WTC11 (cell line): ENCODE data around the gene CLSTN2. TPM values are rescaled to one million over a fixed set of nuclear protein-coding genes. Genes with fewer than 3 reads are reported as not detected.
A peak's percentile ranks its signal among the peaks of the same experiment; 100 is the strongest.

Experiments
- ATAC-seq: fragments of 200-7000 bp; cut with Tn5 transposase; 2 replicates; pipeline ENCODE4 v1.10.0; 2021; ENCODE audit warnings: mild to moderate bottlenecking, moderate library complexity
- CTCF ChIA-PET: fragments of 300-600 bp; sonication (Branson Sonifier 250); formaldehyde crosslinking; loops from one replicate; lab custom pipeline; 2021; ENCODE audit warnings: antibody characterized with exemption; lab: Charles Lee
- POLR2A ChIA-PET: fragments of 350-600 bp; sonication (Branson Sonifier 250); formaldehyde crosslinking; loops from one replicate; lab custom pipeline; 2021; ENCODE audit warnings: antibody characterized with exemption; lab: Charles Lee
- DNase-seq: peaks from one replicate; pipeline ENCODE4 v3.0.0; 2021; ENCODE audit warnings: low spot score
- H3K27ac Mint-ChIP-seq: 2 replicates; pipeline ENCODE4 v1.8.0; 2021; ENCODE audit warnings: mixed read lengths
- H3K27me3 Mint-ChIP-seq: 2 replicates; pipeline ENCODE4 v1.8.0; 2021; ENCODE audit warnings: low read depth, mild to moderate bottlenecking, moderate library complexity, mixed read lengths
- H3K36me3 Mint-ChIP-seq: 2 replicates; pipeline ENCODE4 v1.8.0; 2021; ENCODE audit warnings: mixed read lengths
- H3K4me1 Mint-ChIP-seq: 2 replicates; pipeline ENCODE4 v1.8.0; 2022; ENCODE audit warnings: mixed read lengths
- H3K4me3 Mint-ChIP-seq: 2 replicates; pipeline ENCODE4 v1.8.0; 2021; ENCODE audit warnings: mild to moderate bottlenecking, moderate library complexity, mixed read lengths
- H3K9me3 Mint-ChIP-seq: 2 replicates; pipeline ENCODE4 v1.8.0; 2021; ENCODE audit warnings: mixed read lengths
- ATF2 ChIP-seq: sonication (generic); formaldehyde crosslinking; IDR thresholded peaks from 2 replicates; pipeline ENCODE4 v1.8.1; 2022; ENCODE audit warnings: low read depth, missing genetic modification reagents, borderline replicate concordance
- CREB1 ChIP-seq: sonication (generic); formaldehyde crosslinking; IDR thresholded peaks from 2 replicates; pipeline ENCODE4 v1.8.0; 2023; ENCODE audit warnings: mild to moderate bottlenecking, missing genetic modification reagents
- CREM ChIP-seq: sonication (generic); formaldehyde crosslinking; IDR thresholded peaks from 2 replicates; pipeline ENCODE4 v1.8.1; 2022; ENCODE audit warnings: mild to moderate bottlenecking, missing genetic modification reagents, moderate library complexity
- ELF4 ChIP-seq: sonication (generic); formaldehyde crosslinking; IDR thresholded peaks from 2 replicates; pipeline ENCODE4 v1.8.1; 2022; ENCODE audit warnings: low read depth, mild to moderate bottlenecking, moderate library complexity, missing genetic modification reagents
- ETV6 ChIP-seq: sonication (generic); formaldehyde crosslinking; IDR thresholded peaks from 2 replicates; pipeline ENCODE4 v1.8.1; 2022; ENCODE audit warnings: mild to moderate bottlenecking, missing genetic modification reagents
- FOXK1 ChIP-seq: sonication (generic); formaldehyde crosslinking; IDR thresholded peaks from 2 replicates; pipeline ENCODE4 v1.8.0; 2022; ENCODE audit warnings: mild to moderate bottlenecking, moderate library complexity, missing genetic modification reagents
- FOXP1 ChIP-seq: sonication (generic); formaldehyde crosslinking; IDR thresholded peaks from 2 replicates; pipeline ENCODE4 v1.8.0; 2022; ENCODE audit warnings: missing genetic modification reagents, mild to moderate bottlenecking, moderate library complexity, borderline replicate concordance
- GRHL2 ChIP-seq: fragments of 250-450 bp; sonication (Bioruptor Pico); IDR thresholded peaks from 2 replicates; pipeline ENCODE4 v1.8.0; 2022; ENCODE audit warnings: mild to moderate bottlenecking, moderate library complexity; ENCODE audit not compliant: insufficient replicate concordance, severe bottlenecking
- NFE2L1 ChIP-seq: sonication (generic); formaldehyde crosslinking; IDR thresholded peaks from 2 replicates; pipeline ENCODE4 v1.8.1; 2023; ENCODE audit warnings: missing genetic modification reagents
- PRRX2 ChIP-seq: fragments of 250-450 bp; sonication (Bioruptor Pico); IDR thresholded peaks from 2 replicates; pipeline ENCODE4 v1.8.0; 2021; ENCODE audit warnings: mild to moderate bottlenecking
- RELA ChIP-seq: sonication (generic); formaldehyde crosslinking; IDR thresholded peaks from 2 replicates; pipeline ENCODE4 v1.8.1; 2022; ENCODE audit warnings: missing genetic modification reagents, mild to moderate bottlenecking, borderline replicate concordance
- SP1 ChIP-seq: sonication (generic); formaldehyde crosslinking; conservative IDR thresholded peaks from 2 replicates; pipeline ENCODE4 v1.8.1; 2022; ENCODE audit warnings: missing genetic modification reagents
- STAT6 ChIP-seq: sonication (generic); formaldehyde crosslinking; conservative IDR thresholded peaks from 2 replicates; pipeline ENCODE4 v1.8.1; 2023; ENCODE audit warnings: mild to moderate bottlenecking, low read depth, missing genetic modification reagents, moderate library complexity
- ZBTB21 ChIP-seq: sonication (generic); formaldehyde crosslinking; IDR thresholded peaks from 2 replicates; pipeline ENCODE4 v1.8.1; 2023; ENCODE audit warnings: mild to moderate bottlenecking, missing genetic modification reagents, borderline replicate concordance
- ZNF219 ChIP-seq: sonication (generic); formaldehyde crosslinking; IDR thresholded peaks from 2 replicates; pipeline ENCODE4 v1.8.0; 2023; ENCODE audit warnings: missing genetic modification reagents, mild to moderate bottlenecking, borderline replicate concordance
- ZNF263 ChIP-seq: sonication (generic); formaldehyde crosslinking; IDR thresholded peaks from 2 replicates; pipeline ENCODE4 v1.8.1; 2022; ENCODE audit warnings: low read depth, mild to moderate bottlenecking, moderate library complexity, missing genetic modification reagents
- ZNF512 ChIP-seq: sonication (generic); formaldehyde crosslinking; IDR thresholded peaks from 2 replicates; pipeline ENCODE4 v1.8.1; 2022; ENCODE audit warnings: missing genetic modification reagents, borderline replicate concordance
- total RNA-seq: library from RNA; stranded (reverse); gene quantifications from 3 replicates; pipeline ENCODE4 v1.2.3, GENCODE V29; 2021
- TF ChIP-seq, protein P1 (sequence below): sonication (generic); formaldehyde crosslinking; IDR thresholded peaks from 2 replicates; pipeline ENCODE4 v1.8.1; 2023; ENCODE audit warnings: mild to moderate bottlenecking, missing genetic modification reagents, moderate library complexity
- TF ChIP-seq, protein P2 (sequence below): sonication (generic); formaldehyde crosslinking; IDR thresholded peaks from 2 replicates; pipeline ENCODE4 v1.8.1; 2023; ENCODE audit warnings: mild to moderate bottlenecking, missing genetic modification reagents, moderate library complexity
- TF ChIP-seq, protein P3 (sequence below): sonication (generic); formaldehyde crosslinking; IDR thresholded peaks from 2 replicates; pipeline ENCODE4 v1.8.1; 2023; ENCODE audit warnings: mild to moderate bottlenecking, moderate library complexity, missing genetic modification reagents

CLSTN2 gene
- total RNA-seq, 1 experiment from 2014 or later = 0.35 TPM

DNA sequence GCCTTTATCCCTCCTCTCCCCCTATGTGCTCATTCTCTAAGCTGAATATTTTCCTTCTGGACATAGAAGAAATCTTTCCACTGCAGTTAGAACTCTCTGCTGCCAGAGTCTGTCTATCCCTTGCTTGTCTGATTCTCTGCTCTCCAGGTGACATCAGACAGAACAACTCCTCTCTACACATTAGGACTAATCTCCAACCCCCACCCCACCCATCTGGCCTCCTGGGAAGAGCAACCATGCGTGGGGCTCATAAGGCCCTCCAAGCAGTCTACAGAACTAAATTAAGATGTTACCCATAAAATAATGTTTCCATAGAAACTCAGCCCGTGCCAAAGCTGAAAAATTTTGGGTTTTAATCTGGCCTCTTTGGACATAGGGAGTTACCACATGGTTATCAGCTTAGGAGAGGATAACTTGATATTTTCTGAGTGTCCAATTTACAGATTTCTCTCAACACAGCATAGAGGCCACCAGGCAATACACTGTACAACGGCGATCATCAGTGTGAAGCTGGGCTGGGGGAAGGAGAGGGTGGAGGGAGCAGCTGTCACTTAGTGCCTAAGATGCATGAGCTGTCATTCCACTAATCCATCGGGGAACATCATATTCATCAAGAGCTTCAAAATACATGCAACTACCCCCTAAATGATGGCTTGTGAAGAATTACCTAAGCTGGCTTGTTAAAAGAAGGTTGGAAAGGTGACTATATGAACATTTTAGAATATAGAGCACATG lies 199.4 kb downstream of the CLSTN2 start:
- Mint-ChIP-seq H3K4me3 (no peak overlapping the region), H3K36me3 (no peaks in the 10 kb centered on the region), H3K27ac (no peak overlapping the region)
- ATAC-seq = no peak
- POLR2A ChIA-PET = interaction anchor here (0.8 kb wide), 1 partner anchor 46 kb away, joined by 3 read pairs; no protein-coding TSS in a partner anchor
- CTCF ChIA-PET = interaction anchor here (1.2 kb wide), 1 partner anchor 11 kb away, joined by 4 read pairs; no protein-coding TSS in a partner anchor
- no peak for TF ChIP-seq FOXP1
- no peak for TF ChIP-seq CREM
- no peak for TF ChIP-seq ATF2 (CRISPR knock-in tag)
- no peak for TF ChIP-seq GRHL2 (CRISPR knock-in tag)
- no peak for TF ChIP-seq CREB1 (CRISPR knock-in tag)
- TF ChIP-seq RELA (CRISPR knock-in tag) = no peak
- no peak for TF ChIP-seq ETV6 (CRISPR knock-in tag)
- TF ChIP-seq, all 79 proteins: peak for 0
- Mint-ChIP-seq H3K4me1 (peaks cover 21% of the 10 kb centered on the region), H3K27me3 (peaks cover 12% of the 10 kb centered on the region), H3K9me3 (no peaks in the 10 kb centered on the region)
- no peak for DNase-seq

DNA sequence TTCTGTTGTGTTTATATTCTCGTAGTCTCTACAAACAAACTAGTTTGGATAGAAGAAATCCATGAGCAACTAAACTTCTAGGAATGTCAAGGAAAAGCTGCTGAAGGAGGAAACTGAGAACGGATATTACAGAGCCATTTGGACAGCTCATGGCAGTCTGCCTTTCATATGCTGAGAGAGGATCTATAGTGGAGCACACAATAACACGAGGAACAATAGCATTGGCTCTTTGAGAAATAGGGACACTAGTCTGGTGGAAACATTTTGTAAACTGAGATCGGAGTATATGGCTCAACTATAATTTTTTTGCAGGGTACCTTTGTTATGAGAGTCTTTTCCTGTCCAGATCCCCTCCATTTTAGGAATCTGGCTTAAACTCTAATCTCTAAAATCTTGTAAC lies 200.5 kb downstream of the CLSTN2 start:
- Mint-ChIP-seq H3K27me3 (peaks cover 16% of the 10 kb centered on the region), H3K4me1 (peaks cover 27% of the 10 kb centered on the region), H3K36me3 (no peaks in the 10 kb centered on the region), H3K9me3 (no peaks in the 10 kb centered on the region), H3K4me3 (no peak overlapping the region)
- DNase-seq (no peak), ATAC-seq (peak; percentile 50; the same call in 1 of the 2 replicates)
- TF ChIP-seq, protein P1, sequence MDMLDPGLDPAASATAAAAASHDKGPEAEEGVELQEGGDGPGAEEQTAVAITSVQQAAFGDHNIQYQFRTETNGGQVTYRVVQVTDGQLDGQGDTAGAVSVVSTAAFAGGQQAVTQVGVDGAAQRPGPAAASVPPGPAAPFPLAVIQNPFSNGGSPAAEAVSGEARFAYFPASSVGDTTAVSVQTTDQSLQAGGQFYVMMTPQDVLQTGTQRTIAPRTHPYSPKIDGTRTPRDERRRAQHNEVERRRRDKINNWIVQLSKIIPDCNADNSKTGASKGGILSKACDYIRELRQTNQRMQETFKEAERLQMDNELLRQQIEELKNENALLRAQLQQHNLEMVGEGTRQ = no peak
- TF ChIP-seq, all 79 proteins: peak for 0
- H3K27ac Mint-ChIP-seq = no peak overlapping the region
- ChIA-PET POLR2A (no interaction called here), CTCF (interaction anchor here (0.6 to 1.2 kb wide), 2 partner anchors 10 to 162 kb away, joined by 3 to 4 read pairs; no protein-coding TSS in a partner anchor)

GRCh38 chr3:140143367-140144069 lies 208.5 kb downstream of the CLSTN2 start:
- no peak overlapping the region for H3K4me3 Mint-ChIP-seq
- ATAC-seq = no peak
- CTCF ChIA-PET = interaction anchor here (2.0 kb wide), 1 partner anchor 15 kb away, joined by 5 read pairs; no protein-coding TSS in a partner anchor
- no peaks in the 10 kb centered on the region for H3K9me3 Mint-ChIP-seq
- H3K36me3 Mint-ChIP-seq = no peaks in the 10 kb centered on the region
- peaks cover 9% of the 10 kb centered on the region for H3K4me1 Mint-ChIP-seq
- H3K27ac Mint-ChIP-seq = no peak overlapping the region
- H3K27me3 Mint-ChIP-seq = peaks cover 13% of the 10 kb centered on the region
- POLR2A ChIA-PET = no interaction called here
- no peak for DNase-seq
- TF ChIP-seq STAT6 = no peak
- TF ChIP-seq ZNF512 (CRISPR knock-in tag) = no peak
- no peak for TF ChIP-seq ZNF263 (CRISPR knock-in tag)
- no peak for TF ChIP-seq FOXK1
- TF ChIP-seq, protein P2, sequence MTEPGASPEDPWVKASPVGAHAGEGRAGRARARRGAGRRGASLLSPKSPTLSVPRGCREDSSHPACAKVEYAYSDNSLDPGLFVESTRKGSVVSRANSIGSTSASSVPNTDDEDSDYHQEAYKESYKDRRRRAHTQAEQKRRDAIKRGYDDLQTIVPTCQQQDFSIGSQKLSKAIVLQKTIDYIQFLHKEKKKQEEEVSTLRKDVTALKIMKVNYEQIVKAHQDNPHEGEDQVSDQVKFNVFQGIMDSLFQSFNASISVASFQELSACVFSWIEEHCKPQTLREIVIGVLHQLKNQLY (CRISPR knock-in tag) = no peak
- TF ChIP-seq ZBTB21 (CRISPR knock-in tag) = no peak
- TF ChIP-seq, protein P3, sequence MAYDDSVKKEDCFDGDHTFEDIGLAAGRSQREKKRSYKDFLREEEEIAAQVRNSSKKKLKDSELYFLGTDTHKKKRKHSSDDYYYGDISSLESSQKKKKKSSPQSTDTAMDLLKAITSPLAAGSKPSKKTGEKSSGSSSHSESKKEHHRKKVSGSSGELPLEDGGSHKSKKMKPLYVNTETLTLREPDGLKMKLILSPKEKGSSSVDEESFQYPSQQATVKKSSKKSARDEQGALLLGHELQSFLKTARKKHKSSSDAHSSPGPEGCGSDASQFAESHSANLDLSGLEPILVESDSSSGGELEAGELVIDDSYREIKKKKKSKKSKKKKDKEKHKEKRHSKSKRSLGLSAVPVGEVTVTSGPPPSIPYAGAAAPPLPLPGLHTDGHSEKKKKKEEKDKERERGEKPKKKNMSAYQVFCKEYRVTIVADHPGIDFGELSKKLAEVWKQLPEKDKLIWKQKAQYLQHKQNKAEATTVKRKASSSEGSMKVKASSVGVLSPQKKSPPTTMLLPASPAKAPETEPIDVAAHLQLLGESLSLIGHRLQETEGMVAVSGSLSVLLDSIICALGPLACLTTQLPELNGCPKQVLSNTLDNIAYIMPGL = no peak
- TF ChIP-seq PRRX2 (CRISPR knock-in tag) = no peak
- no peak for TF ChIP-seq ELF4
- no peak for TF ChIP-seq NFE2L1
- no peak for TF ChIP-seq FOXP1
- no peak for TF ChIP-seq ZNF219 (CRISPR knock-in tag)
- TF ChIP-seq SP1 (CRISPR knock-in tag) = no peak
